Measurements from ENCODE around the gene CRY1.
A peak's percentile ranks its signal among the peaks of the same experiment; 100 is the strongest.

GRCh38 chr12:107092669-107093416 is 506 bp downstream of the CRY1 start:
- peak in 1 of 5 experiments; percentile 21 for TF ChIP-seq CTCF (IDR thresholded peaks at IDR 0.05 in 4 of 5, conservative IDR thresholded peaks at IDR 0.05 in 1 of 5)
- TF ChIP-seq POLR2A (IDR thresholded peaks at IDR 0.05): no peak

Data from gastrocnemius medialis (tissue), 4 donors.